Coronary artery (tissue), 2 donors: ENCODE data around the gene KRT3.

Experiments
- DNase-seq: peaks from one replicate; pipeline ENCODE4 v3.0.0-alpha.2; 2017; ENCODE audit warnings: low spot score
- H3K27ac ChIP-seq, 2 donors: fragments of 200-600 bp; sonication (generic); one replicate each; pipeline ENCODE4 v1.5.1; 2016 to 2019
- H3K4me3 ChIP-seq: fragments of 200-600 bp; sonication (generic); 2 replicates; pipeline ENCODE4 v1.5.1; 2016; ENCODE audit warnings: mild to moderate bottlenecking, moderate library complexity
- CTCF ChIP-seq: fragments of 200-600 bp; sonication (generic); IDR thresholded peaks from one replicate; pipeline ENCODE4 v1.5.1; 2019; ENCODE audit warnings: antibody characterized with exemption

Gene KRT3

GRCh38 chr12:52776435-52776834 is 19.5 kb downstream of the KRT3 start:
- H3K4me3 ChIP-seq = no peak overlapping the region
- no peak for DNase-seq
- no peak overlapping the region for H3K27ac ChIP-seq
- TF ChIP-seq CTCF = no peak

- no peak overlapping the region for H3K27ac ChIP-seq
- no peak for DNase-seq
- TF ChIP-seq CTCF = no peak
- H3K4me3 ChIP-seq = no peak overlapping the region
Measured at GRCh38 chr12:52774629-52775250, 21.2 kb downstream of the KRT3 start.

- Histone ChIP-seq H3K4me3 (no peak overlapping the region), H3K27ac (no peak overlapping the region)
- no peak for TF ChIP-seq CTCF
- no peak for DNase-seq
Measured at GRCh38 chr12:52772772-52773171, 23.1 kb downstream of the KRT3 start.

GRCh38 chr12:52772188-52772587 is 23.7 kb downstream of the KRT3 start:
- Histone ChIP-seq H3K27ac (no peak overlapping the region), H3K4me3 (no peak overlapping the region)
- no peak for DNase-seq
- TF ChIP-seq CTCF = no peak

- Histone ChIP-seq H3K4me3 (no peak overlapping the region), H3K27ac (no peak overlapping the region)
- TF ChIP-seq CTCF = no peak
- no peak for DNase-seq
Measured at GRCh38 chr12:52771505-52771904, 24.4 kb downstream of the KRT3 start.

- TF ChIP-seq CTCF = no peak
- H3K4me3 ChIP-seq = no peak overlapping the region
- H3K27ac ChIP-seq = no peak overlapping the region
- DNase-seq = no peak
Measured at GRCh38 chr12:52771088-52771487, 24.8 kb downstream of the KRT3 start.

- no peak overlapping the region for H3K4me3 ChIP-seq
- DNase-seq = no peak
- H3K27ac ChIP-seq = no peak overlapping the region
- no peak for TF ChIP-seq CTCF
Measured at GRCh38 chr12:52769946-52770345, 26.0 kb downstream of the KRT3 start.
